Endothelial cell (in vitro differentiated cells): ENCODE results near the gene TEAD2. TPM values are rescaled to one million over a fixed set of nuclear protein-coding genes. Genes with fewer than 3 reads are reported as not detected.

ENCODE experiments used
- DNase-seq: peaks from one replicate; pipeline ENCODE4 v3.0.0; 2021; ENCODE audit warnings: low spot score
- H3K27ac Mint-ChIP-seq: one replicate; pipeline ENCODE4 v1.8.0; 2021; ENCODE audit warnings: mixed read lengths, inconsistent platforms; ENCODE audit not compliant: unreplicated experiment
- H3K27me3 Mint-ChIP-seq: one replicate; pipeline ENCODE4 v1.8.0; 2021; ENCODE audit warnings: mild to moderate bottlenecking, moderate library complexity, mixed read lengths, inconsistent platforms; ENCODE audit not compliant: unreplicated experiment
- H3K36me3 Mint-ChIP-seq: one replicate; pipeline ENCODE4 v1.8.0; 2021; ENCODE audit warnings: mild to moderate bottlenecking, low read depth, mixed read lengths, inconsistent platforms; ENCODE audit not compliant: unreplicated experiment
- H3K4me1 Mint-ChIP-seq: one replicate; pipeline ENCODE4 v1.8.0; 2021; ENCODE audit warnings: mild to moderate bottlenecking, mixed read lengths, inconsistent platforms; ENCODE audit not compliant: unreplicated experiment
- H3K4me3 Mint-ChIP-seq: one replicate; pipeline ENCODE4 v1.8.0; 2021; ENCODE audit warnings: mild to moderate bottlenecking, mixed read lengths, inconsistent platforms; ENCODE audit not compliant: unreplicated experiment
- H3K9me3 Mint-ChIP-seq: one replicate; pipeline ENCODE4 v1.8.0; 2021; ENCODE audit warnings: mixed read lengths, inconsistent platforms; ENCODE audit not compliant: unreplicated experiment
- total RNA-seq: library from RNA; stranded (reverse); fragmentation: NEBNext Ultra II Directional; extraction: Animal tissue kit (Norgen Biotek cat#: 25700); gene quantifications from one replicate; pipeline ENCODE4 v1.2.1, GENCODE V29; 2021; ENCODE audit not compliant: unreplicated experiment
- TF ChIP-seq, protein P1 (sequence below): fragments of 200-600 bp; sonication (generic); IDR thresholded peaks from one replicate; pipeline ENCODE4 v1.5.0; 2021; ENCODE audit warnings: antibody characterized with exemption; ENCODE audit not compliant: unreplicated experiment

Gene TEAD2
- total RNA-seq, 1 donor from 2014 or later: 167 TPM

DNA sequence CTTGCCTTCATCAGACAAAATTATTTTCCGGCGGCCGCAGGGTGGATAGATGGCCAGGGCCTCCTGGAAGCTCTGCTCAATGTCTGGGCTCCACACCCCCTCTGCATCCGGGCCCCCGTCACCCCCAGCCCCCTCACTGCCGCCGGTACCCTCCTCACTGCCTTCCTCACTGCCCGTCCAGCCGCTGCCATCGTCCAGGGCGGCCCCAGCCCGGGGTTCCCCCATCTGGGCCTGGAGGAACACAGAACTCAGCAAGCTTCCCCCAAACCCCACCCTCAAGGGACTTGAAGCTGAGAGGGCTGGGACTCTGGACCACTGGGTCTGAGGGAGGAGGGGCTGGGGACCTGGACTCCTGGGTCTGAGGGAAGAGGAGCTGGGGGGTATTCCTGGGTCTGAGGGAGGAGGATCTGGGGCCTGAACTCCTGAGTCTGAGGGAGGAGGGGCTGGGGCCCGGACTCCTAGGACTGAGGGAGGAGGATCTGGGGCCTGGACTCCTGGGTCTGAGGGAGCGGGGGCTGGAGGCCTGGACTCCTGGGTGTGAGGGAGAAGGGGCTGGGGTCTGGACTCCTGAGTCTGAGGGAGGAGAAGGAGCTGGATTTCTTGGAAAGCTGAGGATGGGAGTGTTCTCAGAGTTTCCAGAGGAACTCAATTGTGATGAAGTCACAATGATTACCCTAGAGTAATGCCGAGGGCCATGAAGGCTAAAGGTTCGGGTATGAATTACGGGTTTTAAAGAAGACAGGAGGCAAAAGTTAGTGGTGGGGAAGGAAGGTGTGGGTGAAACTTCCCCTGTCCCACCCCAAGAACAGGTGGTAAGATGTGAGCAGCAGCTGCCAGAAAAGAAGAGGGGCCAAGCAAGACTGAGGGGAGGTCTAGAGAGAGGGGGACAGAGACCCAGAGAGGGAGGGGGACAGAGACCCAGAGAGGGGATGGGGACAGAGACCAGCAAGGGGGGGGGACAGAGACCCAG, 2.1 kb downstream of the TEAD2 start:
- peaks cover 42% of the 10 kb centered on the region for H3K4me1 Mint-ChIP-seq
- H3K27ac Mint-ChIP-seq: peak overlapping the region; percentile 98
- peaks cover 23% of the 10 kb centered on the region for H3K27me3 Mint-ChIP-seq
- no peaks in the 10 kb centered on the region for H3K9me3 Mint-ChIP-seq
- DNase-seq: no peak
- H3K36me3 Mint-ChIP-seq: peaks cover 27% of the 10 kb centered on the region
- no peak overlapping the region for H3K4me3 Mint-ChIP-seq
- TF ChIP-seq, protein P1, sequence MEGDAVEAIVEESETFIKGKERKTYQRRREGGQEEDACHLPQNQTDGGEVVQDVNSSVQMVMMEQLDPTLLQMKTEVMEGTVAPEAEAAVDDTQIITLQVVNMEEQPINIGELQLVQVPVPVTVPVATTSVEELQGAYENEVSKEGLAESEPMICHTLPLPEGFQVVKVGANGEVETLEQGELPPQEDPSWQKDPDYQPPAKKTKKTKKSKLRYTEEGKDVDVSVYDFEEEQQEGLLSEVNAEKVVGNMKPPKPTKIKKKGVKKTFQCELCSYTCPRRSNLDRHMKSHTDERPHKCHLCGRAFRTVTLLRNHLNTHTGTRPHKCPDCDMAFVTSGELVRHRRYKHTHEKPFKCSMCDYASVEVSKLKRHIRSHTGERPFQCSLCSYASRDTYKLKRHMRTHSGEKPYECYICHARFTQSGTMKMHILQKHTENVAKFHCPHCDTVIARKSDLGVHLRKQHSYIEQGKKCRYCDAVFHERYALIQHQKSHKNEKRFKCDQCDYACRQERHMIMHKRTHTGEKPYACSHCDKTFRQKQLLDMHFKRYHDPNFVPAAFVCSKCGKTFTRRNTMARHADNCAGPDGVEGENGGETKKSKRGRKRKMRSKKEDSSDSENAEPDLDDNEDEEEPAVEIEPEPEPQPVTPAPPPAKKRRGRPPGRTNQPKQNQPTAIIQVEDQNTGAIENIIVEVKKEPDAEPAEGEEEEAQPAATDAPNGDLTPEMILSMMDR: no peak

DNA sequence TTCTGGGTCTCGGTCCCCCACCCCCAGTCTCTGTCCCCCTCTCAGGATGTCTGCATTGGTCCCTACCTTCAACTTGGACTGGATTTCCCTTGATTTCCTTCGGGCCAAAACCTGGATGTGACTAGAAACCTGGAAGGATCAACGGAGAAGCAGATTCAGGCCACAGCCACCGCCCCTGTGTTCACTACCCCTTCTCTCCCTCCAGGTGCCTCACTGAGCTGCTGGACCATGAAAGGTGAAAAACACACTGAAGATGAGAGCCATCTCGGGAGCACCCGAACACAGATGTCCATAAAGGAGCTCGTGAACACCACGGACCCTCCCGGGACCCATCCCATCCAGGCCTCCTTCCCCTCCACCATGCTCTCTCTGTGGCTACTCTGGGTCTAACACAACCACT, 5.0 kb downstream of the TEAD2 start:
- H3K4me1 Mint-ChIP-seq: peaks cover 59% of the 10 kb centered on the region
- TF ChIP-seq, protein P1: no peak
- DNase-seq: no peak
- H3K4me3 Mint-ChIP-seq: peak overlapping the region; percentile 86
- peaks cover 51% of the 10 kb centered on the region for H3K36me3 Mint-ChIP-seq
- peaks cover 28% of the 10 kb centered on the region for H3K27me3 Mint-ChIP-seq
- H3K27ac Mint-ChIP-seq: peak overlapping the region; percentile 95
- H3K9me3 Mint-ChIP-seq: no peaks in the 10 kb centered on the region

DNA sequence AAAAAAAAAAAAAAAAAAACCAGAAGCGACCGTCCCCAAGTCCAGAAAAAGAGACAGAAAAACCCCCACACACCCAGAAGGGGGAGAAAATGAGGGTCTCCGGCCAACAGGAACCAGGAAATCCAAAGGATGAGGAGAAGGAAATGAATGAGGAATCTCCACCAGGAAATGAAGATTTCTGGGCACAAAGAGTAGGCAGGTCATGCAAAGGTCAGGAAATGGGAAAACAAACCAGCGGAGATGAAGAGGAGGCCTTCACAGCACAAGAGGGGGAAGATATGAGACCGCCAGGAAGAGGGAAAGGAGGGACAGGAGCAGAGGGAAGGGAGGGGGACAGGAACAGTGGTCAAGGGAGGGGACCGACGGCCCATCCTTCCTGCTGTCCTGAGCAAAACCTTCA, 5.8 kb downstream of the TEAD2 start:
- H3K36me3 Mint-ChIP-seq: peaks cover 54% of the 10 kb centered on the region
- peaks cover 59% of the 10 kb centered on the region for H3K4me1 Mint-ChIP-seq
- H3K9me3 Mint-ChIP-seq: no peaks in the 10 kb centered on the region
- peak overlapping the region; percentile 95 for H3K27ac Mint-ChIP-seq
- TF ChIP-seq, protein P1: no peak
- peak overlapping the region; percentile 86 for H3K4me3 Mint-ChIP-seq
- peaks cover 23% of the 10 kb centered on the region for H3K27me3 Mint-ChIP-seq
- DNase-seq: no peak

DNA sequence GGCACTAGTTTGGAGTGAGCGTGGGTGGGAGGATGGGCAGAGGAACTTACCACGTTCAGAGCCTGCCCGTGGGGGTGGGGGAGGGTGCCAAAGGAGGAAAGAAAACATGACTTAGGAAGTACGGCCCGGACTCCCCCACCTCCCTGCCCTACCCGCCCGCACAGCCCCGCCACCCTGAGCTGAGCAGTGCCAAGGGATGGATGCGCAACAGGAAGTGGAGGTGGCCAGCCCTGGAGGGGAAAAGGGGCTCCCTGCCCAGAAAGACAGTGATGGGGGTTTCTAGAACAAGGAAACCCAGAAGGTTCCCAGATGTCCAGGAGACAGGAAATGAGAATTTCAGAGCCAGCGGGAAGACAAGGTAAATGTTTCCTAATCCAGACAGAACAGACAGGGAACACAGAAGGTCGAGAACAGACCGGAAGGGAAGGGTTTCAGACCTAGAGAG, 6.3 kb downstream of the TEAD2 start:
- TF ChIP-seq, protein P1: no peak
- no peaks in the 10 kb centered on the region for H3K9me3 Mint-ChIP-seq
- peak overlapping the region; percentile 95 for H3K27ac Mint-ChIP-seq
- peaks cover 22% of the 10 kb centered on the region for H3K27me3 Mint-ChIP-seq
- H3K4me3 Mint-ChIP-seq: peak overlapping the region; percentile 86
- peak; percentile 34 for DNase-seq
- H3K36me3 Mint-ChIP-seq: peaks cover 59% of the 10 kb centered on the region
- H3K4me1 Mint-ChIP-seq: peaks cover 56% of the 10 kb centered on the region

DNA sequence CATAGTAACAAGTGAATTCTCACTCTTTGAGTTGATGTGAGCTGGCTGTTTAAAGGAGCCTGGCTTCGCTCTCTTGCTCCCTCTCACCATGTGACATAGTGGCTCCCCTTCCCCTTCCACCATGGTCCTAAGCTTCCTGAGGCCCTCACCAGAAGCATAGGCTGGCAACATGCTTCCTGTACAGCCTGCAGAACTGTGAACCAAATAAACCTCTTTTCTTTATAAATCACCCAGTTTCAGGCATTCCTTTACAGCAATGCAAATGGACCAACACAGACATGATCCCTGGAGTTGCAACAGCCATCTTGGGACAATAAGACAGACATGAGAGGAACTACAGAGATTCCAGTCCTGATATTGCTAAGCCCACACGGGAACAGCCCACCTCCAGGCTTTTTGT, 12.6 kb downstream of the TEAD2 start:
- H3K27ac Mint-ChIP-seq: no peak overlapping the region
- peaks cover 75% of the 10 kb centered on the region for H3K36me3 Mint-ChIP-seq
- H3K4me1 Mint-ChIP-seq: peaks cover 24% of the 10 kb centered on the region
- no peaks in the 10 kb centered on the region for H3K9me3 Mint-ChIP-seq
- TF ChIP-seq, protein P1: no peak
- peaks cover 18% of the 10 kb centered on the region for H3K27me3 Mint-ChIP-seq
- no peak for DNase-seq
- H3K4me3 Mint-ChIP-seq: peak overlapping the region; percentile 80
